Activated CD8-positive, alpha-beta memory T cell treated with anti-CD3 and anti-CD28 coated beads, Interleukin-2, amount 50 U/mL, for 4 hours (primary cell): Measurements from ENCODE around the gene SLC29A3.
A peak's percentile ranks its signal among the peaks of the same experiment; 100 is the strongest.

Source experiments
- DNase-seq: peaks from one replicate; pipeline ENCODE4 v3.0.0-alpha.2; 2020

The SLC29A3 gene

GRCh38 chr10:71395621-71396020, 76.6 kb downstream of the SLC29A3 start:
- no peak for DNase-seq

- DNase-seq: peak; percentile 29
Observed at GRCh38 chr10:71396084-71396710, 77.1 kb downstream of the SLC29A3 start.

- peak; percentile 24 for DNase-seq
Observed at GRCh38 chr10:71396711-71397295, 77.7 kb downstream of the SLC29A3 start, which contains the start of gene CDH23. Gene CDH23 (plus strand): TSS chr10:71396920. CDS start chr10:71439832, 42,912 bp downstream.

GRCh38 chr10:71397296-71398212, 78.5 kb downstream of the SLC29A3 start:
- no peak for DNase-seq

GRCh38 chr10:71398976-71399375, 79.9 kb downstream of the SLC29A3 start:
- no peak for DNase-seq

GRCh38 chr10:71399946-71400345, 80.9 kb downstream of the SLC29A3 start:
- DNase-seq: no peak

GRCh38 chr10:71401056-71401455, 82.0 kb downstream of the SLC29A3 start:
- DNase-seq: no peak

- DNase-seq: no peak
Observed at GRCh38 chr10:71402005-71402404, 82.9 kb downstream of the SLC29A3 start.

GRCh38 chr10:71404503-71405295, 85.6 kb downstream of the SLC29A3 start:
- no peak for DNase-seq

GRCh38 chr10:71406878-71407277, 87.8 kb downstream of the SLC29A3 start:
- DNase-seq: no peak

GRCh38 chr10:71408436-71409225, 89.6 kb downstream of the SLC29A3 start:
- DNase-seq: no peak

- DNase-seq: no peak
Observed at GRCh38 chr10:71409516-71410104, 90.6 kb downstream of the SLC29A3 start.
